Astrocyte (in vitro differentiated cells and primary cell): ENCODE measurements around the gene DCP1B. TPM values are rescaled to one million over a fixed set of nuclear protein-coding genes. Genes with fewer than 3 reads are reported as not detected.

ENCODE experiments used
- DNase-seq: peaks from one replicate; pipeline ENCODE4 v3.0.0-alpha.2; 2010; ENCODE audit warnings: low read depth
- FAIRE-seq: peaks from 2 replicates; lab custom pipeline; 2011; peaks lifted over from hg19 to GRCh38; lab: Jason Lieb, UNC
- H2AFZ ChIP-seq: 2 replicates; pipeline ENCODE4 v1.6.0; 2012; ENCODE audit warnings: low read depth, low read length, inconsistent platforms
- H3K27ac ChIP-seq: 2 replicates; pipeline ENCODE4 v1.5.1; 2011; ENCODE audit warnings: low read depth, low read length, inconsistent platforms
- H3K27me3 ChIP-seq: 2 replicates; pipeline ENCODE4 v1.6.0; 2011; ENCODE audit warnings: low read length, inconsistent platforms; ENCODE audit not compliant: insufficient read depth
- H3K36me3 ChIP-seq: 2 replicates; pipeline ENCODE4 v1.5.1; 2011; ENCODE audit warnings: low read length, inconsistent platforms; ENCODE audit not compliant: insufficient read depth
- H3K4me1 ChIP-seq: 2 replicates; pipeline ENCODE4 v1.5.1; 2011; ENCODE audit warnings: low read length, inconsistent platforms; ENCODE audit not compliant: insufficient read depth
- H3K4me2 ChIP-seq: 2 replicates; pipeline ENCODE4 v1.6.0; 2012; ENCODE audit warnings: low read length, inconsistent platforms
- H3K4me3 ChIP-seq: 2 replicates; pipeline ENCODE4 v1.5.1; 2011; ENCODE audit warnings: low read depth, mild to moderate bottlenecking, low read length, inconsistent platforms; ENCODE audit not compliant: insufficient read depth
- H3K79me2 ChIP-seq: 2 replicates; pipeline ENCODE4 v1.6.0; 2012; ENCODE audit warnings: mild to moderate bottlenecking, low read length, inconsistent platforms; ENCODE audit not compliant: insufficient read depth
- H3K9ac ChIP-seq: 2 replicates; pipeline ENCODE4 v1.6.0; 2012; ENCODE audit warnings: mild to moderate bottlenecking, low read length, inconsistent platforms
- H3K9me3 ChIP-seq: 2 replicates; pipeline ENCODE4 v1.5.1; 2012; ENCODE audit warnings: low read depth, mild to moderate bottlenecking, low read length, inconsistent platforms; ENCODE audit not compliant: insufficient read depth
- H4K20me1 ChIP-seq: 2 replicates; pipeline ENCODE4 v1.6.0; 2012; ENCODE audit warnings: low read length, inconsistent platforms; ENCODE audit not compliant: insufficient read depth
- H3K27ac Mint-ChIP-seq: one replicate; pipeline ENCODE4 v1.8.0; 2021; ENCODE audit warnings: mild to moderate bottlenecking, mixed read lengths; ENCODE audit not compliant: unreplicated experiment
- H3K27me3 Mint-ChIP-seq: one replicate; pipeline ENCODE4 v1.8.0; 2021; ENCODE audit warnings: low read depth, mixed read lengths; ENCODE audit not compliant: unreplicated experiment
- H3K36me3 Mint-ChIP-seq: one replicate; pipeline ENCODE4 v1.8.0; 2021; ENCODE audit warnings: low read depth, mixed read lengths; ENCODE audit not compliant: unreplicated experiment
- H3K4me1 Mint-ChIP-seq: one replicate; pipeline ENCODE4 v1.8.0; 2021; ENCODE audit warnings: low read depth, mixed read lengths; ENCODE audit not compliant: unreplicated experiment
- H3K4me3 Mint-ChIP-seq: one replicate; pipeline ENCODE4 v1.8.0; 2021; ENCODE audit warnings: mild to moderate bottlenecking, moderate library complexity, mixed read lengths; ENCODE audit not compliant: unreplicated experiment
- H3K9me3 Mint-ChIP-seq: one replicate; pipeline ENCODE4 v1.8.0; 2021; ENCODE audit warnings: mild to moderate bottlenecking, mixed read lengths; ENCODE audit not compliant: unreplicated experiment
- EZH2 ChIP-seq: IDR thresholded peaks from 2 replicates; pipeline ENCODE4 v1.6.1; 2012; ENCODE audit warnings: mild to moderate bottlenecking, low read length, inconsistent platforms; ENCODE audit not compliant: insufficient read depth
- total RNA-seq: library from RNA; stranded (reverse); gene quantifications from 2 replicates; pipeline ENCODE4 v1.2.1, GENCODE V29; 2021
- TF ChIP-seq, protein P1 (sequence below): IDR thresholded peaks from 2 replicates; pipeline ENCODE4 v1.5.1; 2011; ENCODE audit warnings: low read depth, mild to moderate bottlenecking, inconsistent platforms, low read length, moderate library complexity; ENCODE audit not compliant: insufficient read depth

The DCP1B gene
- total RNA-seq, 1 donor from 2014 or later: 13.1 TPM

DNA sequence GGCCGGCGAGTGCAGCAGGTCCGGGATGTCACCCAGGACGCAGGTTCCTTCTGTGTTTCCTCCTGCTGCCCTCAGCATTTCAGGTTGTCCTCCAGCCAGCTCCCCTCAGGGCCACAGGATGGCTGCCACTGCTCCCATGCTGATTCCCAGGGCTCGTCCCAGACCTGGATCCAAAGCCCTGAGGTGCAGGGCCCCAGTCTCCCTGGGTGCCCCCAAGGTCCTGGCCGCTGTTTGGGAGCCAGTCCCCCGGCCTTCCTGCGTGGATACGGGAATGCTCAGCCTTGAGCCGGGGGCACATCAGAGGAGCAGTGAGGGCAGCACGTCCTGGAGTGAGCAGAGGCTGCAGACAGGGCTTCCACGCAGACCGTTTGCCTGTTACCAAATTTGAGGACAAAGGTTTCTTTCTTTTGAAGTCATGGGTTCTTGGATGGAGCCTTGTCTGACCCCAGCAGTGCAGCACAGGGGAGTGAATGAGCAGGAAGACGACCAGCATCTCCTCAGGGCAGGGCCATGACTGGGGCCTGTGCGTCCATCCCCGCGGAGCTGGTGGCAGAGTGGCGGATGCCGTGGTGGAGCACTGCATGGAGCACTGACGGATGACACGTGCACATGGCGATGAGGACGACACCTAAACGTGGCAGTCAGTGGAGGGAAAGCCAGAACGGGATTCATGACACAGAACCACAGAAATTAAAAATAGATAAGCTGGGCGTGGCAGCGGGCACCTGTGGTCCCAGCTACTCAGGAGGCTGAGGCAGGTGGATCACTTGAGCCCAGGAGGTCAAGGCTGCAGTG, 73.3 kb downstream of the DCP1B start:
- FAIRE-seq (no peak), DNase-seq (no peak)
- peaks cover 15% of the 10 kb centered on the region for H3K27me3 ChIP-seq
- peaks cover 36% of the 10 kb centered on the region for H3K27me3 Mint-ChIP-seq
- H3K4me1 ChIP-seq: peaks cover 20% of the 10 kb centered on the region
- H3K27ac Mint-ChIP-seq: no peak overlapping the region
- no peak for TF ChIP-seq EZH2
- TF ChIP-seq, protein P1, sequence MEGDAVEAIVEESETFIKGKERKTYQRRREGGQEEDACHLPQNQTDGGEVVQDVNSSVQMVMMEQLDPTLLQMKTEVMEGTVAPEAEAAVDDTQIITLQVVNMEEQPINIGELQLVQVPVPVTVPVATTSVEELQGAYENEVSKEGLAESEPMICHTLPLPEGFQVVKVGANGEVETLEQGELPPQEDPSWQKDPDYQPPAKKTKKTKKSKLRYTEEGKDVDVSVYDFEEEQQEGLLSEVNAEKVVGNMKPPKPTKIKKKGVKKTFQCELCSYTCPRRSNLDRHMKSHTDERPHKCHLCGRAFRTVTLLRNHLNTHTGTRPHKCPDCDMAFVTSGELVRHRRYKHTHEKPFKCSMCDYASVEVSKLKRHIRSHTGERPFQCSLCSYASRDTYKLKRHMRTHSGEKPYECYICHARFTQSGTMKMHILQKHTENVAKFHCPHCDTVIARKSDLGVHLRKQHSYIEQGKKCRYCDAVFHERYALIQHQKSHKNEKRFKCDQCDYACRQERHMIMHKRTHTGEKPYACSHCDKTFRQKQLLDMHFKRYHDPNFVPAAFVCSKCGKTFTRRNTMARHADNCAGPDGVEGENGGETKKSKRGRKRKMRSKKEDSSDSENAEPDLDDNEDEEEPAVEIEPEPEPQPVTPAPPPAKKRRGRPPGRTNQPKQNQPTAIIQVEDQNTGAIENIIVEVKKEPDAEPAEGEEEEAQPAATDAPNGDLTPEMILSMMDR: no peak
- peaks cover 6% of the 10 kb centered on the region for H3K4me1 Mint-ChIP-seq
- no peaks in the 10 kb centered on the region for H3K79me2 ChIP-seq
- H3K4me3 ChIP-seq: no peak overlapping the region
- H2AFZ ChIP-seq: no peak overlapping the region
- H3K4me2 ChIP-seq: no peak overlapping the region
- no peak overlapping the region for H3K4me3 Mint-ChIP-seq
- peaks cover 6% of the 10 kb centered on the region for H4K20me1 ChIP-seq
- no peak overlapping the region for H3K9ac ChIP-seq
- H3K27ac ChIP-seq: no peak overlapping the region
- H3K9me3 Mint-ChIP-seq: peaks cover 3% of the 10 kb centered on the region
- no peaks in the 10 kb centered on the region for H3K36me3 ChIP-seq
- H3K36me3 Mint-ChIP-seq: no peaks in the 10 kb centered on the region
- H3K9me3 ChIP-seq: no peaks in the 10 kb centered on the region

DNA sequence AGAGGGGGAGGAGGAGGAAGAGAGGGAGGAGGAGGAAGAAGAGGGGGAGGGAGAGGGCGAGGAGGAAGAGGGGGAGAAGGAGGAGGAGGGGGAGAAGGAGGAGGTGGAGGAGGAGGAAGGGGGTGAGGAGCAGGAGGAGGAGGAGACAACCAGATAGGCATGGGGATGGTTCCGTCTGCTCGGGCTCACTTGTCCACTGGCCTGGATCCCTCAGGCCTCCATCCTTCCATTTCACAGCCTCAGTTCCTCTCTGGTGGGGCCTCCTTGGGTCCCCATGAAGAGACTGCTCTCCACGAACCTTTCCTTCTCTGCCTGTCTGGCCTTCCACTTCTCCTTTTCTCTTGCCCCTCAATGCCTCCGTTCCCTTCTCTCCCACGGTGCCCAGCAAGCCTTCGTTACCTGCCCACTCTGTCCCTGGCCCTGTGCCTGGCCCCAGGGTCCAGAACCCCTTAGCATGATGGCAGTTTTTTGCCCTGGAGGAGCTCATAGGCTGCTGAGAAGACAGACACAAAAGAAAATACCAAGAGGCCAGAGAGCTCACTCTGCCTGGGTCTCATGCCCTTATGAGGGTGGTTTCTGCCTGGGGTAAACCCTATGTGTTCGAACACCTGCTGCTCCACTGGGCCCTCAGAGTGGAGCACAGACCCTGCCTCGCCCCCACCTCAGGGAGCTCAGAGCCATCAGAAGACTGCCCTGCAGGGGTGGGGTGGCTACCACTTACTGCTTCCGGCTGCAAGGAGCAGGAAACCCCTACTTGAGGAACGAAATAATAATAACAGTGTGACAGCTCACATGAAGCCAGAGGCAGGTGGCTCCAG, 74.1 kb downstream of the DCP1B start:
- H3K9ac ChIP-seq: no peak overlapping the region
- H2AFZ ChIP-seq: no peak overlapping the region
- no peak overlapping the region for H3K4me3 ChIP-seq
- Mint-ChIP-seq H3K4me3 (no peak overlapping the region), H3K27ac (no peak overlapping the region), H3K4me1 (peaks cover 6% of the 10 kb centered on the region), H3K36me3 (no peaks in the 10 kb centered on the region), H3K9me3 (peaks cover under 1% of the 10 kb centered on the region), H3K27me3 (peaks cover 41% of the 10 kb centered on the region)
- peaks cover 18% of the 10 kb centered on the region for H3K4me1 ChIP-seq
- H3K27me3 ChIP-seq: peaks cover 17% of the 10 kb centered on the region
- no peaks in the 10 kb centered on the region for H3K79me2 ChIP-seq
- FAIRE-seq (no peak), DNase-seq (no peak)
- no peak overlapping the region for H3K27ac ChIP-seq
- H3K9me3 ChIP-seq: no peaks in the 10 kb centered on the region
- no peak overlapping the region for H3K4me2 ChIP-seq
- TF ChIP-seq, protein P1: no peak
- H4K20me1 ChIP-seq: peaks cover 6% of the 10 kb centered on the region
- H3K36me3 ChIP-seq: no peaks in the 10 kb centered on the region
